Amniotic stem cell (primary cell): Measurements from ENCODE around the gene RFLNA.

Source experiments
- DNase-seq: peaks from one replicate; lab custom pipeline; 2025; lab: John Stamatoyannopoulos, UW

The RFLNA gene

GRCh38 chr12:124304314-124304790 is 9.5 kb downstream of the RFLNA start:
- DNase-seq, result no peak

DNA sequence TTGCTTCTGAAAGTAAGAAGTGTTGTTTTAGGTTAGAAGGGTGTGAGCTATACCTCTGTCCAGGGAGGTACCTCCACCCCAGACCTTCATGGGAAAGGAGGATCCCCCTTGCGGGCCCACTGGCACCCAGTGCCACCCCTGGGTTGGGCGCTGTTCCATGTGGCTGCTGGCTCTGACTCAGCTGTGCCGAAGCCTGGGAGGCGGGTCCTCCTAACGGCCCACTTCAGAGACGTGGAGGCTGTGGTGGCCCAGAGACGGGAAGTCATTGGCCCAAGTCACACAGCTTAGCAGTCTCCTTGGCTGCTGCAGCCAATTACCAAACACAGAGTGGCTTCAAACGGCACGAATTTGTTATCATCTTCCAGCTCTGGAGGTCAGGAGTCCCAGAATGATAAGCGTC is 10.2 kb downstream of the RFLNA start:
- no peak for DNase-seq

- DNase-seq, result no peak
Observed at GRCh38 chr12:124305776-124306685, 11.1 kb downstream of the RFLNA start.

GRCh38 chr12:124306686-124307555 is 12.0 kb downstream of the RFLNA start:
- no peak for DNase-seq

DNA sequence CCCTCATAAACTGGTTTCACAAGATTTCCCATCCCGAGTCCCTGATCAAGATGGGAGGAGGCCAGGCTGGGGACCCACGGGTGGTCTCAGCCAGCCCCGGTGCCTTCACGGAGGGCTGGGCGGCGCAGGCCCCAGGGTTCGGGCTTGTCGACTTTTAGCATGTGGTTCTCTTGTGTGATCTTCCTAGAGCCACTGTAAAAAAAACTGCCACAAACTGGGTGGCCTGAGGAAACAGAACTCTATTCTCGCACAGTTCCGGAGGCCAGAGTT is 12.6 kb downstream of the RFLNA start:
- no peak for DNase-seq

GRCh38 chr12:124308741-124309140 is 13.8 kb downstream of the RFLNA start:
- no peak for DNase-seq

DNA sequence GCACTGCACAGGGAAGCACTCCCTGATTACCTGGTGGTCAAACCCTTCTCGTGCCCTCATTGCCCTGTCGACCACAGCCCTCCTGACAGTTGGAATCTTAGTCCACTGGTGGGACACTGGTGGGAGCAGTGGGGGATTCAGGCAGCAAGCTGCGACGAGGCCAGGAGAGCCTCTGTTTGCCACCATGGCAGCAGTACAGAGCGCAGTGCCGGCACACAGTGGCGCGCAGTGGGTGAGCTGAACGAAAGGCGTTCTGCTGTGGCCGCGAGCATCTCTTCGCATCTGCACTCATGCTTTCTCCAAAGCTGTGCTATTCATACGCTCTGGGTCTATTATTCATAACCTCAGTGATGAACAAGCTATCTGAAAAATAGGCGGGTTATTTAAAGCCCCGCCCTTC is 14.3 kb downstream of the RFLNA start:
- no peak for DNase-seq

GRCh38 chr12:124309744-124310143 is 14.9 kb downstream of the RFLNA start:
- DNase-seq, result no peak

GRCh38 chr12:124310178-124310577 is 15.3 kb downstream of the RFLNA start:
- DNase-seq, result no peak

GRCh38 chr12:124310785-124311184 is 15.9 kb downstream of the RFLNA start:
- DNase-seq, result no peak

DNA sequence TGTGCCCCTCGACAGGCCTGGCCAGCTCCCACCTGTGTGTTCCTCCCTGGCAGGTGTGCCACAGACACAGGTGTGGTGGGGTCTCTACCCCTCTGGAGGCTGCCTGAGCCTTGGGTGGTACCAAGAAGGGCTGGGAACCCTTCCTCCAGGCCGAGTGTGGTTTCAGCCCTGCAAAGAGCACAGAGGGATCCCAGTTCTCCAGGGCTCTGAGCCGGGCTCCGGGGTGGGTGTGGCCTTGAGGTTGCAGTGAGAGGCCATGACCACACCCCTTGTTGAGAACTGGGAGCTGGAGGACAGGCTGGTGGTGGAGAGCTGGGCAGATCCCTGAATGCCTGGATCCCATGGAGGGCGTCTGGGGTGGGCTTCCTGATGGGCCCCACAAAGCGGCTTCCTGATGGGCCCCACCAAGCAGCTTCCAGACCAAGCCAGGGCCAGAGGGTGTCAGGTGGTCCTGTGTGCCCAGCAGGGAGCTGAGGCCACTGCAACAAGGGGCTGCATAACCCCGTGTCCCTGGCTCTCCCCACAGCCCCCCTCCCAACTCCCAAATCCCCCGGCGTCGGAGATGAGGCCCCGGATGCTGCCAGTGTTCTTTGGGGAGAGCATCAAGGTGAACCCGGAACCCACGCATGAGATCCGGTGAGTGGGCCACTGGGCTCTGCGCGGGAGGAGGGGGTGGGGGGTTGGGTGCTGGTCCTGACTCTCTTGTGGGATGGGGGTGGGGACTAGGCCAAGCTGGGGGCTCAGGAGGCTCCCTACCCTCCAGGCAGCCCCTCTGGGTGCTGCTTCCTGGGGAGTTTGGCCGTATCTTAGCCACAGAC is 16.6 kb downstream of the RFLNA start:
- no peak for DNase-seq

- no peak for DNase-seq
Observed at GRCh38 chr12:124312601-124313000, 17.7 kb downstream of the RFLNA start.

DNA sequence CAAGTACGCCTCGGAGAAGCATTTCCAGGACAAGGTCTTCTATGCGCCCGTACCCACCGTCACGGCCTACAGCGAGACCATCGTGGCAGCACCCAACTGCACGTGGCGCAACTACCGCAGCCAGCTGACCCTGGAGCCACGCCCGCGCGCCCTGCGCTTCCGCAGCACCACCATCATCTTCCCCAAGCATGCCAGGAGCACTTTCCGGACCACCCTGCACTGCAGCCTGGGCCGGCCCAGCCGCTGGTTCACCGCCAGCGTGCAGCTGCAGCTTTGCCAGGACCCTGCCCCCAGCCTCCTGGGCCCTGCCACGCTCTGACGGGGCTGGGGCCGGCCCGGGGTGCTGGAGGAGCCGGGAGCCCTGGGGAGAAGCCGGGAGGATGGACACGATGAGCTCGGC is 19.3 kb downstream of the RFLNA start:
- no peak for DNase-seq

DNA sequence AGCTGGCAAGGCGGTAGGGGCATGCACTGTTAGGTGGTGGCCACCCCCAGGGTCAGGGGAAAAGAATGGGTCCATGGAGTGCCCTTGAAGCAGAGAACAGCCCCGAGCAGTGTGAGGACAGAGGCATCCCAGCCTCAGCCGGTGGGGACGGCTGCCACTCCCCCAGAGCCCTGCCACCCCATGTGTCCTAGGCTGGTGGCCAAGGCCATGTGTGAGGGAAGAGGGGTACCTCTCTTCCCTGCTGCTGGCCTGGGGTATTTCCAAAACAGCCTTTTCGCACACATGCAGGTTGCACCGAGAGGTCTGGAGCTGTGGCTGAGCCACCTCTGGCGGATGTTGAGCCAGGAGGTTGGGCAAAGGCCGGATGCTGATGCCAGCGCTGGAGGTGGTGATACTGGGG is 19.9 kb downstream of the RFLNA start:
- DNase-seq, result no peak

DNA sequence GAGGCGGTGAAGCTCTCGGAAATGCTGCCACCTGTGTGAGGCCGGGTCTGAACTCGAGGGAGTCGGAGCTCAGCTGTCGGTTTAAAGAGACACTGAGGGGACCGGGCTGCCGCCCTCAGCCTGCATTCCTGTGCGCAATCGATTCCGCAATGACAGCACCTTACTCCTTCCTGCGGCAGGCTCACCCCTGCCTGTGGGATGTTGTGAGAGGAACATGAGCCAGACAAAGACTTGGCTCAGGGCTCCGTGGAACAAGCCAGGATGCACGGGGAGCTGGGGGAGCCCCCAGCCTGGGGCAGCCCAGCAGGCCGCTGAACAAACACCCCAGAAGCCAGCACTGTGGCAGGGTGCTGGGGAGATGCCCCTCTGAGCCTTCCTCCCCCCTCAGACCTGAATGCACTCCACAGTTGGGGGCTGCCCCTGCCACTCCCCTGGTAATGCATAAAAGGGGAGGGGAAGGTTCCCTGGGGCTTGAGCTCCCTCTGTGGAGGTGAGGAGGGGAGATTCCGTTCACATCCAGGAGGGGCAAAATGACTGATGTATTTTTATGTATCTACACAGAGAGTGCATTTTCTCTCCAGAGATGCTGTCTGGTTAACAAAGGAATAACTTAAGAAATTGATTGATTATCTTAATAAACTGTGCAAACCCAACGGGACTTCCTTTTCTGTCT is 20.6 kb downstream of the RFLNA start:
- DNase-seq, result no peak

DNA sequence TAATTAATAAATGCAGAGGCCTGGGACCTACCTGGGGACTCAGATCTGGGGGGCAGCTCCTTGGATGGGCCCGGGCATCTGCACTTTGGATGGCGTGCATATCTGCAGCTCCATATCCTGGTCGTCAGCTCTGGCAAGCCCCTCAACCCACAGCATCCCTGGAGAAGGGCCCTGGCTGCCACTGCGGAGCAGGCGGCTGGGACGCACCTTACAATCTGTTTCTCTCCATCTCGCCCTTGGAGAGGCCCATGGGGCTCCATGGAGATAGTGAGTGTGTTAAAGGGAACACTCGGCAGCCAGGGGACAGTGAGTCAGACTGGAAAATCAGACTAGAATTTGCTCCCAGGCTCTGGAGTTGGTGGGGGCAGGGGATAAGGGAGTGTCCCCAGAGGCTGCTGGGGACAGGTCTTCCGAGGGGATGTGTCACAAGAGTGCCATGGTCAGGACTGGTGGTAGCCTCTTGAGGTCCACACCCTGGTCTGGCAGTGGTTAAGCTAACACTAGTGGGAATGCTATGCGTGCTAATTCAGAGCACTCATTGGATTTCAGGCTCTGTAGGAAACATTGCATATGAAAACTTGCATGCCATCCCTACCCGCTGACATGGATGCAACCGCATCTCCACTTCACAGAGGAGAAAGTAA is 21.5 kb downstream of the RFLNA start:
- DNase-seq, result no peak

GRCh38 chr12:124317400-124317799 is 22.5 kb downstream of the RFLNA start:
- no peak for DNase-seq

- DNase-seq, result no peak
Observed at GRCh38 chr12:124318278-124319020, 23.6 kb downstream of the RFLNA start.

DNA sequence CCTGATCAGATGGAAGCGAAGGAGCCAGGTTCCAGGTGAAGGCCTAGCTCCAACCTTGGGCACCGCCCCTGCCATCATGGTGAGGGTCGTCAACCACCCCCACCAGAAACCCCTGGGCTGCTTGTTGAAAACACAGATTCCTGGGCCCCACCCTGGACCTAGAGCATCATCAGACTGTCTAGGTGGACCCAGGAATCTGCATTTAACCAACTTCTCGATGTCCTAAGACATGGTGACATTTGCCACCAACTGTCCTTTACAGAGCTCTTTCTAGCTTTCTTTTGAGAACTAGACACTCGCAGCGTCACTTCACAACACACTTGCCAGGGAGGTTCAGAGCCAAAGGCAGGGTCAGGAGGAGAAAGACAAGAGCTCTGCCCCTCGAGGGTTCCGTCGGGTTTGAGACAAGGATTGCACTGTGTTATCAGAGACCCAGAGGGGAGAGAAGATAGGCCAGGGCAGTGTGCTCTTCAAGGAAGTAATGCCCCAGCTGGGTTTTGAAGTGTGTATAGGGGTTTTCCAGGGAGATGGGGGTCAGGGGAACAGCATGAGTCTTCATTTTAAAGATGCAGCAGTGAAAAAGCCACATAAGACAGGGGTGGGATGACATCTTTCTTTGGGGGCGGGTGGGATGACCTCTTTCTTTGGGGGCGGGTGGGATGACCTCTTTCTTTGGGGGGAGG is 24.6 kb downstream of the RFLNA start:
- no peak for DNase-seq

DNA sequence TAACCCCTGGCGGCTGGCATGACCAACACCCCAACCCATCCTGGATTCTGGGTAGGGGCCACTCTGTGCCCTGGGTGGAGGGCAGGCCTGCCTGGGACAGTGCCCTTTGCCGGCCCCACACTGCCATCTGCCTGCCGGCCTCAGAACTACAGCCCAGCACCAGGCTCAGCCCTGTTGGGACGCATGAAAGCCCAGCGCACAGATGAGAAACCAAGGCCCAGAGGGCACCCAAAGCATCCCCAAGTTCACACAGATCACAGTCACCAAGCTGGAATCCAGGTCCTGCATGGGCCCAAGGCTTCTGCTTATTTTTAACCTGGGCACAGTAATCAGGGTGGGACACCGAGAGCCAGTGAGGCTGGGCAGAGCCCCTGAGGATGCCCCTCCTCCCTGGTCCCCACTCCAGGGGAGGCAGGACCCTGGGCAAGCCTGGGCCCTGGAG is 26.2 kb downstream of the RFLNA start:
- peak; percentile 6 for DNase-seq
